Measurements from ENCODE around the gene KIF13A. TPM values are rescaled to one million over a fixed set of nuclear protein-coding genes. Genes with fewer than 3 reads are reported as not detected.
"Not testable (repeated sequence)": the region's sequence is repeated elsewhere in the genome, so short reads cannot be mapped to it uniquely, and the experiment has no call there.

KIF13A gene
- total RNA-seq, 4 donors from 2014 or later: 38.6 to 64.3 (median 43.9) TPM

- DNase-seq (ENCODE audit: low spot score) (no peak), ATAC-seq (ENCODE audit: low FRiP score) (no peak)
- no peak for TF ChIP-seq CTCF (IDR thresholded peaks at IDR 0.05)
Measured at GRCh38 chr6:17985934-17986655, 1.3 kb downstream of the KIF13A start.

- DNase-seq (ENCODE audit: low spot score) (no peak), ATAC-seq (ENCODE audit: low FRiP score) (no peak)
- TF ChIP-seq CTCF (IDR thresholded peaks at IDR 0.05): no peak
Measured at GRCh38 chr6:17984812-17985670, 2.4 kb downstream of the KIF13A start.

- no peak for TF ChIP-seq CTCF (IDR thresholded peaks at IDR 0.05)
- no peak for DNase-seq (ENCODE audit: low spot score)
- no peak for ATAC-seq (ENCODE audit: low FRiP score)
Measured at GRCh38 chr6:17984399-17984798, 3.0 kb downstream of the KIF13A start.

- no peak for TF ChIP-seq CTCF (IDR thresholded peaks at IDR 0.05)
- ATAC-seq (ENCODE audit: low FRiP score): no peak
- DNase-seq (ENCODE audit: low spot score): no peak
Measured at GRCh38 chr6:17983730-17984129, 3.7 kb downstream of the KIF13A start.

- no peak for DNase-seq (ENCODE audit: low spot score)
- no peak for TF ChIP-seq CTCF (IDR thresholded peaks at IDR 0.05)
- ATAC-seq (ENCODE audit: low FRiP score): no peak
Measured at GRCh38 chr6:17980329-17980728, 7.1 kb downstream of the KIF13A start.

- no peak for TF ChIP-seq CTCF (IDR thresholded peaks at IDR 0.05)
- ATAC-seq (ENCODE audit: low FRiP score) (no peak), DNase-seq (ENCODE audit: low spot score) (no peak)
Measured at GRCh38 chr6:17979479-17979878, 8.0 kb downstream of the KIF13A start.

- not testable (repeated sequence) for DNase-seq (ENCODE audit: low spot score); ATAC-seq (ENCODE audit: low FRiP score)
Measured at GRCh38 chr6:17976258-17976657, 11.2 kb downstream of the KIF13A start.
